SHP77 treated with DMSO at 0.1 percent for 48 hours (cell line): ENCODE measurements around the gene PLB1.

Source experiments
- DNase-seq: peaks from one replicate; lab custom pipeline; 2025; lab: John Stamatoyannopoulos, UW

PLB1 gene, protein sequence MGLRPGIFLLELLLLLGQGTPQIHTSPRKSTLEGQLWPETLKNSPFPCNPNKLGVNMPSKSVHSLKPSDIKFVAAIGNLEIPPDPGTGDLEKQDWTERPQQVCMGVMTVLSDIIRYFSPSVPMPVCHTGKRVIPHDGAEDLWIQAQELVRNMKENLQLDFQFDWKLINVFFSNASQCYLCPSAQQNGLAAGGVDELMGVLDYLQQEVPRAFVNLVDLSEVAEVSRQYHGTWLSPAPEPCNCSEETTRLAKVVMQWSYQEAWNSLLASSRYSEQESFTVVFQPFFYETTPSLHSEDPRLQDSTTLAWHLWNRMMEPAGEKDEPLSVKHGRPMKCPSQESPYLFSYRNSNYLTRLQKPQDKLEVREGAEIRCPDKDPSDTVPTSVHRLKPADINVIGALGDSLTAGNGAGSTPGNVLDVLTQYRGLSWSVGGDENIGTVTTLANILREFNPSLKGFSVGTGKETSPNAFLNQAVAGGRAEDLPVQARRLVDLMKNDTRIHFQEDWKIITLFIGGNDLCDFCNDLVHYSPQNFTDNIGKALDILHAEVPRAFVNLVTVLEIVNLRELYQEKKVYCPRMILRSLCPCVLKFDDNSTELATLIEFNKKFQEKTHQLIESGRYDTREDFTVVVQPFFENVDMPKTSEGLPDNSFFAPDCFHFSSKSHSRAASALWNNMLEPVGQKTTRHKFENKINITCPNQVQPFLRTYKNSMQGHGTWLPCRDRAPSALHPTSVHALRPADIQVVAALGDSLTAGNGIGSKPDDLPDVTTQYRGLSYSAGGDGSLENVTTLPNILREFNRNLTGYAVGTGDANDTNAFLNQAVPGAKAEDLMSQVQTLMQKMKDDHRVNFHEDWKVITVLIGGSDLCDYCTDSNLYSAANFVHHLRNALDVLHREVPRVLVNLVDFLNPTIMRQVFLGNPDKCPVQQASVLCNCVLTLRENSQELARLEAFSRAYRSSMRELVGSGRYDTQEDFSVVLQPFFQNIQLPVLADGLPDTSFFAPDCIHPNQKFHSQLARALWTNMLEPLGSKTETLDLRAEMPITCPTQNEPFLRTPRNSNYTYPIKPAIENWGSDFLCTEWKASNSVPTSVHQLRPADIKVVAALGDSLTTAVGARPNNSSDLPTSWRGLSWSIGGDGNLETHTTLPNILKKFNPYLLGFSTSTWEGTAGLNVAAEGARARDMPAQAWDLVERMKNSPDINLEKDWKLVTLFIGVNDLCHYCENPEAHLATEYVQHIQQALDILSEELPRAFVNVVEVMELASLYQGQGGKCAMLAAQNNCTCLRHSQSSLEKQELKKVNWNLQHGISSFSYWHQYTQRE (N-terminal part only)

GRCh38 chr2:28495551-28496250, at the start of gene PLB1:
PLB1 (plus strand) TSS chr2:28496060; CDS start chr2:28496115, 55 bp downstream.
- no peak for DNase-seq

- DNase-seq, result no peak
Measured at GRCh38 chr2:28446531-28446930, 49.3 kb upstream of the PLB1 start.

- no peak for DNase-seq
Measured at GRCh38 chr2:28447086-28447485, 48.8 kb upstream of the PLB1 start.

- no peak for DNase-seq
Measured at GRCh38 chr2:28447943-28448792, 47.7 kb upstream of the PLB1 start.

GRCh38 chr2:28448793-28449100, 47.1 kb upstream of the PLB1 start:
- no peak for DNase-seq

DNA sequence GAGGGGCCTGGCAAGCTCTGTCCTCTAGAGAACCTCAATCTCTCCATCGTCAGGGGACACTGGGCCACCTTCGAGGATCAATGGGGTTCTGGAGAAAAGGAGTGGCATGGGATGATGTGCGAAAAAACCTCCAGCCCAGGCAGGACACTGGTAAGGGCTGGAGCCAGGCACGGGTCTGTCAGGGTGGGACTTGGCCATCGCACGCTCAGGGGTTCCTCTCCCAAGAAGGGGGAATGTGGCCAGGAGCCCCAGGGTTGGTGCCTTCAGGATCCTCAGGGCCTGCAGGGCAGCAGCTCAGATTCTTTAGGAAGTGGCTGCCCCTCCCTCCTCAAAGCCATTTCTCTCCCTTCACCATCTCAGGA, 46.8 kb upstream of the PLB1 start:
- DNase-seq, result no peak

- no peak for DNase-seq
Measured at GRCh38 chr2:28449488-28450395, 46.1 kb upstream of the PLB1 start.

DNA sequence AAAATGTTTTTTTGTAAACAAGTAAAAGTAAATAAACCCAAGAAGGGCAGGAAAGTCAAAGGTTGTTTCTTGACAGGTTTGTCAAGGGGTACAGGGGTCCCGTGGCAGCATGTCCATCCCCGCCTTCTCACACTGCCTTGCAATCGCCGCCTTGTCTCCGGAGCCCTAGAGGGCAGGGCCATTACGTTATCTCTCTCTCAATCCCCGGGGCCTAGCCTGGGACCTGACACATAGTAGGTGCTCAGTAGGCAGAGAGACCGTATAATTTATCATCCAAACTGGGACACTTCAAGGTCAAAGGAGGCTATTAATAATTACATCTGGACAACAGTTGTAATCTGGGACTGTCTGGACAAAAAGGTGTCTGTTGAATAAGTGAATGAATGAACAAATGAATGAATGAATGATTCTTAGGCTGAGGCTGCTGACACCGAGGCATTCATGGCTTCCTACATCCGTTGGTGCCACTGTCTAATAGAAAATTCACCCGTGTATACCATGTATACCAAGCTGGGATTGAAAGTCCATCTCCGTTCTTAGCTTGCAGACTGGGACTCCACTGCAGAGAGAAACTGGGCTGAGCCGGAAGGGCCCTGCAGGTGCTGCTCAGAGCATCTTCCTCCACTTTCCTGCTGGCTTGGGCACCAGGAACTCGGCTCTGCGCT, 44.8 kb upstream of the PLB1 start:
- DNase-seq, result no peak

- no peak for DNase-seq
Measured at GRCh38 chr2:28451793-28452533, 43.9 kb upstream of the PLB1 start.

- no peak for DNase-seq
Measured at GRCh38 chr2:28452534-28453081, 43.3 kb upstream of the PLB1 start.

DNA sequence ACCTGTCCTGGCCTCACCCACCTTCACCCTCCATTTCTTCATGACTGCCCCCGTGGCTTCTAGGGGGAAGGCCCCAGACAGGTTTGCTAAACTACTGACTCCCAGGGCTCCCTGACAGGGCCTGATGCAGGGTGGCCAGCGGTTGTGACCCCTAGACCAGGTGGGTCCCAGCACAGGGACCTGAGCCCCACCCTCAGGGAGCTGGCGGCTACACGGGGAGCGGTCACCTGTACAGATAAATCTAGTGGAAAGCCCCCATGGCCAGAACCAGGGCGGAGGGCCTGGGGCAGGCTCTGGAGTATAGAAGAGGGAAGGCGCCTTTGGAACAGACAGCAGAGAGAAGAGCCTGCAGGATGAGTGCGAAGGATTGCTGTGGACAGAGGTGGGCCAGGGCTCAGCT, 42.5 kb upstream of the PLB1 start:
- DNase-seq, result no peak

DNA sequence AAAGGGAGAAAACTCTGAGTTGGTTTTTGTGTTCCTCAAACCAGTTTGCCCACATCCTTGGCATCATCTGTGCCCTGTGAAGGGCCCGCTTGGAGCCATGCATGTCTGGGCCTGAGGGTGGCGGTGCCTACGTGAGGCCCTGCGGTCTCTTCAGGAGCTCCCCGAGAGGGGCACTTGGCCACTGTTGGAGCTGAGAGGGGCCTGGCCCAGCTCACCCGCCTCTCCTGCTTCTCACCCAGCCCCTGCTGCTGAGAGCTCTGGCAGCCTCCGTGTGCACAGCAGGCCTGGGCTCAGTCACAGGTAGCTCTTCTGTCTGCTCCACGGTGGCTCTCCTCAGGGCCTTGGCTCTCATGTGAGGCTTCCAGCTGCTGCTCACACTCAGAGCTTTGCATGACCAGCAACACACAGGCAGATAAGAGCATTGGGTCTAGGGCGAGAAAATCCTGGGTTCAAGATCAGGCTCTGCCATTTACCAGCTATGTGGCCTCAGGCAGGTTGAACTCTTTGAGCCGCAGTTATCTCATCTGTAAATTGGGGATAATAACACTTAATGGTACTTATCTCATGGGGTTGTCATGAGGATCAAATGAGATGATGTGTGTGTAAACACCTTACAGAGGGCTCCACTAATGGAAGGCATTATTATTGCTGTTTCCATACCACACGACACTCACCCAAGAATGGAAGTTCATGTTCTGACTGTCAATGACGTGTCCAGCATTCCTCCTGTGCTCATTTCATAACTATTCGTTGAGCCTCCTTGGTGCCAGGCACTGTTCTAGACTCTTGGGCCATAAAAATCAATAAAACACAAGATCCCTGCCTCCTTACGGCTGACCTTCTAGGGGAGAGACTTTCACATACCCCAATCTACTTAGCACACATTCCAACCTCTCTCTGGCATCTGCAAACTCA, 41.6 kb upstream of the PLB1 start:
- no peak for DNase-seq

- no peak for DNase-seq
Measured at GRCh38 chr2:28457237-28457636, 38.6 kb upstream of the PLB1 start.

DNA sequence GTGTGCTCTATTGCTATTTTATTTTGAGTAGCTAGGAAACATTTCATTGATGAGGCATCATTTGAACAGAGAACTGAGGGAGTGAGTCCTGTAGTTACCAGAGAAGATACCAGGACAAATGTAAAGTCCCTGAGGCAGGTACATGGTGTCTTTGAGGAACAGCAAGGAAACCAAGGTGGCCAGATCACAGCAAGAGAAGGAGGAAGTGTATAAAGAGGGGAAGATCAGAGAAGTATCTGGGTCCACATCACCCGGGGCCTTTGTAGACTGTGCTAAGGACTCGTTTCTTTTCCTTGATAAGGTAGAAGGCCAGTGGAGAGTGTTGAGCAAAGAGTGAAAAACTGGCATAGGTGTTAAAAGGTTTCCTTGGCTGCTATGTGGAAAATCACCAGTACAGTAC, 34.8 kb upstream of the PLB1 start:
- no peak for DNase-seq

DNA sequence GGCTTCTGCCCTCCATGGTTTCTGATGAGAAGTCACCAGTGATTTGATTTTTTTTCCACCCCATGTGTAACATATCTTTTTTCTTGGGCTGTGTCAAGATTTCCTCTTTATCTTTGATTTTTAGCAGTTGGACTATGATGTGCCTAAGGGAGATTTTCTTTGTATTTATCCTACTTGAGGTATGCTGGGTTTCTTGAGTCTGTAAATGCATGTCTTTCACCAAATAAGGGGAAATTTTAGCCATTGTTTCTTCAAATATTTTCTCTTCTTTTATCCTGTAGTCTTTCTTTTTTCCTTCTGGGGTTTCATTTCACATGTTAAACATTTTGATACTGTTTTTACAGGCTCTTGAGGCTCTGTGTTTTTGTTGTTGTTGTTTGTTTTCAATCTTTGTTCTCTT, 33.7 kb upstream of the PLB1 start:
- no peak for DNase-seq

- DNase-seq, result no peak
Measured at GRCh38 chr2:28463211-28463816, 32.5 kb upstream of the PLB1 start.

DNA sequence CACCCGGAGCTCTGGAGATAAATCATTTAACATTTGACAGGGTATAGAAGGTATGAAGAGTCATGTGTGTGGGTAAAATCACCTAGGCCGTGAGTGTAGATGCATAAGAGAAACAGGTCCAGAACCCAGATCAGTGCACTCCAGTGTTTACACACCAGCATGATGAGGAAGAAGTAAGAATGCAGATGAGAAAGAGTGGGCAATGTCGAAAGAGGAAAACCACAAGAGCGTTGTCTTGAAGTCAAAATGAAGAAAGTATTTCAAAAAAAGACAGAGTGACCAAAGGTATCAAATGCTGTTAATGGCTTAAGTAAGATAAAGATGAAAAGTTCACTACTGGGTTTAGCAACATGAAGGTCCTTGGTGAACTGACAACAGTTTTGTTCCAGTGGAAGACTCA, 32.0 kb upstream of the PLB1 start:
- DNase-seq, result no peak
